ENCODE results near the gene SNHG17. TPM values are rescaled to one million over a fixed set of nuclear protein-coding genes. Genes with fewer than 3 reads are reported as not detected.
"Not testable (repeated sequence)": the region's sequence is repeated elsewhere in the genome, so short reads cannot be mapped to it uniquely, and the experiment has no call there.

The SNHG17 gene
- total RNA-seq, 2 donors from 2014 or later, result 21.8 to 28.2 TPM

DNA sequence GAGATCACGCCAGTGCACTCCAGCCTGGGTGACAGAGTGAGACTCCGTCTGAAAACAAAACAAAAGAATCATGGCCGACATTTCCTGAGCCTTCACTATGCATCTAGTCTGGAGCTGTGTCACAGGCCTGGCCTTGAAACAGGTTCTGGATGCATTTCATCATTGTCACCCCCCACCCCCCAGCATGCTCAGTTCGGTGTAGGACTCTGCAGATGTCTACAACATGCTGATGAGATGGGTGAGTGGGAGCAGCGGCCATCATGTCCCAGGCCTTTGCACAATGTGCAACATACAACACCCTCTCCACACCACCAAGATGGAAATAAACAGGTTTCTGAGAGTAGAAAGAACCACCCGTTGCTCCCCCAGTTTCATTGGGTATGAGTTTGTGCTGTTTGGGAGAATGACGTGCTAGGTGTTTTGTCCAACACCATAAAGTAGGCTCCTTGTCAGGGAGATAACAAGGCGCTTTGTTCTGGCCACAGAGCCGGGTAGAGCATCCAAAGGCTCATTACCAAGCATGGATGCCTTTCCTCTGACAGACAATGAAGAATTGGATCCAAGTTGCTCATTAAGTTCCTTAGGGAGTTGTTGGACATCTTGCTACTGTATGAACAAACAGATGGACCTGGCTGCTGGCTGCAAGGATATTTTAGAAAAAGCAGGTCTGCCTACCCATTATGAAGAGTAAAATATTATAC, 22.1 kb downstream of the SNHG17 start:
- TF ChIP-seq, protein P1, sequence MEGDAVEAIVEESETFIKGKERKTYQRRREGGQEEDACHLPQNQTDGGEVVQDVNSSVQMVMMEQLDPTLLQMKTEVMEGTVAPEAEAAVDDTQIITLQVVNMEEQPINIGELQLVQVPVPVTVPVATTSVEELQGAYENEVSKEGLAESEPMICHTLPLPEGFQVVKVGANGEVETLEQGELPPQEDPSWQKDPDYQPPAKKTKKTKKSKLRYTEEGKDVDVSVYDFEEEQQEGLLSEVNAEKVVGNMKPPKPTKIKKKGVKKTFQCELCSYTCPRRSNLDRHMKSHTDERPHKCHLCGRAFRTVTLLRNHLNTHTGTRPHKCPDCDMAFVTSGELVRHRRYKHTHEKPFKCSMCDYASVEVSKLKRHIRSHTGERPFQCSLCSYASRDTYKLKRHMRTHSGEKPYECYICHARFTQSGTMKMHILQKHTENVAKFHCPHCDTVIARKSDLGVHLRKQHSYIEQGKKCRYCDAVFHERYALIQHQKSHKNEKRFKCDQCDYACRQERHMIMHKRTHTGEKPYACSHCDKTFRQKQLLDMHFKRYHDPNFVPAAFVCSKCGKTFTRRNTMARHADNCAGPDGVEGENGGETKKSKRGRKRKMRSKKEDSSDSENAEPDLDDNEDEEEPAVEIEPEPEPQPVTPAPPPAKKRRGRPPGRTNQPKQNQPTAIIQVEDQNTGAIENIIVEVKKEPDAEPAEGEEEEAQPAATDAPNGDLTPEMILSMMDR (IDR thresholded peaks at IDR 0.05), result no peak
- TF ChIP-seq POLR2AphosphoS5 (IDR thresholded peaks at IDR 0.05) (no peak), POLR2A (IDR thresholded peaks at IDR 0.05) (no peak)
- intact Hi-C loops (cut with DNase I), result no loop called here
- DNase-seq (ENCODE audit: low spot score), result no peak

DNA sequence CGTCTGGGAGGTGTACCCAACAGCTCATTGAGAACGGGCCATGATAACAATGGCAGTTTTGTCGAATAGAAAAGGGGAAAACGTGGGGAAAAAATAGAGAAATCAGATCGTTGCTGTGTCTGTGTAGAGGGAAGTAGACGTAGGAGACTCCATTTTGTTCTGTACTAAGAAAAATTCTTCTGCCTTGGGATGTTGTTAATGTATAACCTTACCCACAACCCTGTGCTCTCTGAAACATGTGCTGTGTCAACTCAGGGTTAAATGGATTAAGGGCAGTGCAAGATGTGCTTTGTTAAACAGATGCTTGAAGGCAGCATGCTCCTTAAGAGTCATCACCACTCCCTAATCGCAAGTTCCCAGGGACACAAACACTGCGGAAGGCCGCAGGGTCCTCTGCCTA, 27.3 kb downstream of the SNHG17 start:
- WGBS, result 88% methylated on average over 9 of the region's 9 CpGs
- H3K27ac ChIP-seq; H3K36me3 ChIP-seq; H3K4me1 ChIP-seq (replicated peaks); H3K27me3 ChIP-seq (replicated peaks; ENCODE audit: insufficient read depth); H3K4me3 ChIP-seq; H3K9me3 ChIP-seq; intact Hi-C loops (cut with DNase I); DNase-seq (ENCODE audit: low spot score): not testable (repeated sequence)

More for the DNA sequence above, 22.1 kb downstream of the SNHG17 start:
- H3K27ac ChIP-seq, result no peak overlapping the region
- H3K9me3 ChIP-seq, result no peaks in the 10 kb centered on the region
- no peaks in the 10 kb centered on the region for H3K4me1 ChIP-seq (replicated peaks)
- no peak overlapping the region for H3K4me3 ChIP-seq
- H3K36me3 ChIP-seq, result no peaks in the 10 kb centered on the region
- H3K27me3 ChIP-seq (replicated peaks; ENCODE audit: insufficient read depth), result no peaks in the 10 kb centered on the region
- 84% methylated on average over 9 of the region's 9 CpGs for WGBS

DNA sequence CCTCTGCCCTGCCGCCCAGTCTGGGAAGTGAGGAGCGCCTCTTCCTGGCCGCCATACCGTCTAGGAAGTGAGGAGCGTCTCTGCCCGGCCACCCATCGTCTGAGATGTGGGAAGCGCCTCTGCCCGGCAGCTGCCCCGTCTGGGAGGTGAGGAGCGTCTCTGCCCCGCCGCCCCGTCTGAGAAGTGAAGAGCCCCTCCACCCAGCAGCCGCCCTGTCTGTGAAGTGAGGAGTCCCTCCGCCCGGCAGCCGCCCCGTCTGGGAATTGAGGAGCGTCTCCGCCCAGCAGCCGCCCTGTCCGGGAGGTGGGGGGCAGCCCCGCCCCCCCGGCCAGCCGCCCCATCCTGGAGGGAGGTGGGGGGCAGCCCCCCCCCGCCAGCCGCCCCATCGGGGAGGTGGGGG, 27.8 kb downstream of the SNHG17 start:
- H3K4me1 ChIP-seq (replicated peaks), result no peaks in the 10 kb centered on the region
- H3K27ac ChIP-seq, result no peak overlapping the region
- intact Hi-C loops (cut with DNase I), result no loop called here
- no peak overlapping the region for H3K4me3 ChIP-seq
- no peaks in the 10 kb centered on the region for H3K9me3 ChIP-seq
- H3K27me3 ChIP-seq (replicated peaks; ENCODE audit: insufficient read depth), result no peaks in the 10 kb centered on the region
- DNase-seq (ENCODE audit: low spot score), result no peak
- TF ChIP-seq POLR2AphosphoS5 (IDR thresholded peaks at IDR 0.05) (no peak), POLR2A (IDR thresholded peaks at IDR 0.05) (no peak)
- TF ChIP-seq, protein P1 (IDR thresholded peaks at IDR 0.05), result no peak
- no peaks in the 10 kb centered on the region for H3K36me3 ChIP-seq
- 95% methylated on average over 8 of the region's 29 CpGs for WGBS

DNA sequence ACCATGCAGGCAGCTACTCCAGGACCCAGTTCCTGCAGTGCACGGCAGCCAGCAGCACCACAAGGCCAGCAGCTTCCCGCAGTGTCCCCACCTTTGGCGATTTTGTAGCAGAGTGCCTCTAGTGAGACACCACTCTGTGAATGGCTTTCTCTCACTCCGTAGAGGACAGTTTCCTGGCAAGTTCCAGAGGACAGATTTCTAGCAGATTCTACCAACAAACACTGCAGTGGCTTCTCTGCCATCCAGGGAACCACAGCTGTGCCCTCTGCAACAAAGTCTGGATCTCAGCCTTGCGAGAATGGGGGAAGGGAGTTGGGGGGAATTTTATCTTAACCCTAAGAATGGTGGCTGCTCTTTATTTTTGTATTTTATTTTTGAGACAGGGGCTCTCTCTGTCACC, 28.7 kb downstream of the SNHG17 start:
- 90% methylated on average over 5 of the region's 5 CpGs for WGBS
- no peaks in the 10 kb centered on the region for H3K27me3 ChIP-seq (replicated peaks; ENCODE audit: insufficient read depth)
- H3K36me3 ChIP-seq, result no peaks in the 10 kb centered on the region
- intact Hi-C loops (cut with DNase I), result no loop called here
- DNase-seq (ENCODE audit: low spot score), result no peak
- no peak overlapping the region for H3K4me3 ChIP-seq
- H3K27ac ChIP-seq, result no peak overlapping the region
- H3K9me3 ChIP-seq, result no peaks in the 10 kb centered on the region
- TF ChIP-seq POLR2AphosphoS5 (IDR thresholded peaks at IDR 0.05), result no peak
- TF ChIP-seq, protein P1 (IDR thresholded peaks at IDR 0.05), result no peak
- no peak for TF ChIP-seq POLR2A (IDR thresholded peaks at IDR 0.05)
- no peaks in the 10 kb centered on the region for H3K4me1 ChIP-seq (replicated peaks)

DNA sequence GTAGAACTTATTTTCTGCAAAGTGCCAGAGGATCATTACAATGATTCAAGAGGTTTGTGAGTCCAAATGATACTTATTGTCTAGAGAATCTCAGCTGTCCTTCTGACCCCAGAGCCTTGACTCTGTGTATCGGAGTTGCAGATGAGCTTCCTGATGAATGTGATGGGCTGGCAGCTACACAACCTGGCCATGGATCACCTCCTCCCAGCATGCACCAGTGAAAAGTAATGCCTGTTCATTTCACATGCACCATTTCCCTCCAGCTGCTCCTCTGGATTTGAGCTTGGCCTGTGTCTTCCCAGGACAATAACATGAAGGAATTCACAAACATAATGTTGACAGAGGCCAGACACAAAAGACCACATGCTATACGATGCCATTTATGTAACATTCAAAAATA, 30.0 kb downstream of the SNHG17 start:
- 59% methylated on average over 2 of the region's 2 CpGs for WGBS
- DNase-seq (ENCODE audit: low spot score), result no peak
- no peaks in the 10 kb centered on the region for H3K4me1 ChIP-seq (replicated peaks)
- H3K27ac ChIP-seq, result no peak overlapping the region
- H3K4me3 ChIP-seq, result no peak overlapping the region
- intact Hi-C loops (cut with DNase I), result no loop called here
- H3K36me3 ChIP-seq, result no peaks in the 10 kb centered on the region
- H3K27me3 ChIP-seq (replicated peaks; ENCODE audit: insufficient read depth), result no peaks in the 10 kb centered on the region
- TF ChIP-seq POLR2AphosphoS5 (IDR thresholded peaks at IDR 0.05) (no peak), POLR2A (IDR thresholded peaks at IDR 0.05) (no peak)
- TF ChIP-seq, protein P1 (IDR thresholded peaks at IDR 0.05), result no peak
- no peaks in the 10 kb centered on the region for H3K9me3 ChIP-seq
